Measurements from ENCODE around the gene VENTX.
"Not testable (repeated sequence)": the region's sequence is repeated elsewhere in the genome, so short reads cannot be mapped to it uniquely, and the experiment has no call there.

VENTX gene

DNA sequence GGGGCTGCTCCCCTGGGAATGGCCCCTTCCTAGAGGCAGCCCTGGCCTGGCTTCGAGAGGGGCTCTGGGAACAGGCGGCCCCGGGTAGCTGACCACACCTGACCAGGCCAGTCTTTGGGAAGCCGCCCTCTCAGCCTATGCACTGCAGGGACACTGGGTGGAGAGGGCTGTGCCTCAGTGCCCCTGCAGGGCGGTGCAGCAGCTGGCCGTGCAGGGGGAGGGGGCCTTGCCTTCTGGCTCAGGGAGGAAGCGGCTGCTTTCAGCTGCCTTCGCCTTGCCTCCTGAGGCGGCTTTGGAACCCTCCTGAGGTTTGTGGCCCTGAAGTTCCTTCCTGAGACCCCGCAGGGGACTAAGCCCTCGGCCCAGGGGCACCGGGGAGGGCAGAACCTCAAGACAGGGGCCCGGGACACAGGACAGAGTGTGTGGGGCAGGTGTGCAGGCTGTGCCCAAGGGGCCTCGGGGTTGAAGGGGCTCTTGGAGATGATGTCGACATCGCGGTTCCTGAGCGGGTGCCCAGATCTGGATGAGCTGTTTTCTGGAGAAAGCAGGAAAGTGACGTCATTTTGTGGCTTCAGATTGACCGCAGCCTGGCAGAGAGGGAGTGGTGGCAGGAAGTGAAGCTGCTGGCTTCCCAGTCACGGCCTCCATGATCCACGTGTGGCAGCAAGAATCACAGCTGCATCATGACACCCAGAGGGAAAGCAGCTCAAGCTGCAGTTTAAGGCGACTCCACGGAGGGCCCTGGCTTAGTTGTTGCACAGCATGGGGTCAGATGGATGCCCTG lies 21.4 kb downstream of the VENTX start:
- no peak for FAIRE-seq

DNA sequence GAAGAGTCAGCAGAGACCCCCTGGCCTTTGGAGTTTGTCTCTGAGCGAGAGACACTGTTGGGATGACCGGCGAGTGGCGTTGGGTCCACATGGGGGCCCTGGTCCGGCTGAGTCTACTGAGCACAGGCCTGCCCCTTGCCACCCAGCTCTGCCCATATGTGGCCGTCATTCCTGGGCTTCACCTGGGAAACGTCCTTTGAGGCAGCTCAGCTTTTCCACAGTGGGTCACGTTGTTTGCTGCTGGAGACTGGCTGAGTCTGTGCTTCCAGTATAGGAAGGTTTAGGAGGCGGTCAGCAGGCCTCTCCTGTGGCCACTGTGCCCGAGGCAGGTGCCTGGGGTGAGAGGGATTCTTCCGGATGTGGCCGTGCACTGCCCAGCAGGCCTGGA lies 21.9 kb downstream of the VENTX start:
- FAIRE-seq, result no peak

DNA sequence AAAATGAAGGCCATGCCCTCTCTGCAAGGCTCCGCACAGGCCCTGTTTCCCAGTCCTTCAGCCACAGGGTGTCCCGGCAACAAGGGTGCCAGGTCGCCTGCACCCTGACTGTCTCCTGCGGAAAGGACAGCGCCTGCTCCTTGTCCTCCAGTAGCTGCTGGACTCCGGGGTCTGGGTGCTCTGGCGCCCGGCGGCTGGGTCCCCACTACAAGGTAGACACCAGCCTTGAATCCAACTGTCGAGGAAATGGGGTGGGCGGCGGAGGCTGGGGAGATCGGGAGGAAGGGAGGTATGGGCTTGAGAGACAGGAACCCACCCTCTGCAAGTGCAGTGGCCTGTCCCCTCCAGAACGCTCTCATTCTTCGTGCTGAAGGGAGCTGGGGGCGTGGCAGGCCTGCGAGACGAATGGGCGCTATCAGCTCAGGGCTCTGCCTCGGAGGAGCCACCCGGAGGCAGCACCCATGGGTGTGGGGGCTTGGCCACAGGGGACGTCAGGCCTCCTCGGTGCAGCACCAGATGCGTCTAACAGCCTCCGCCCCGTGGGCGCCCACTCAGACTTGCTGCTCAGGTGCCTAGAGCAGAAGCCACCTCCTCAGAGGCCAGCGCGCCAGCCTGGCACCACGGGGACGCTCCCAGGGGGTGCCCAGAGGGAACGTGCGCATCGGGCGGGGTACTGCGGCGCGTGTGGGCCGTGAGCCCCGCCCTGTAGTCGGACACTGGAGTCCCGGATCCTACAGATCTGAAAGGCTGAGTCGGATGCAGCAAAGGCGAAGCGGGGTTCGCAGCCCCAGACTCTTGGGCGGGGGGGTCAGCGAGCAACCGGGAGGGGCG lies 23.5 kb downstream of the VENTX start:
- FAIRE-seq, result no peak

DNA sequence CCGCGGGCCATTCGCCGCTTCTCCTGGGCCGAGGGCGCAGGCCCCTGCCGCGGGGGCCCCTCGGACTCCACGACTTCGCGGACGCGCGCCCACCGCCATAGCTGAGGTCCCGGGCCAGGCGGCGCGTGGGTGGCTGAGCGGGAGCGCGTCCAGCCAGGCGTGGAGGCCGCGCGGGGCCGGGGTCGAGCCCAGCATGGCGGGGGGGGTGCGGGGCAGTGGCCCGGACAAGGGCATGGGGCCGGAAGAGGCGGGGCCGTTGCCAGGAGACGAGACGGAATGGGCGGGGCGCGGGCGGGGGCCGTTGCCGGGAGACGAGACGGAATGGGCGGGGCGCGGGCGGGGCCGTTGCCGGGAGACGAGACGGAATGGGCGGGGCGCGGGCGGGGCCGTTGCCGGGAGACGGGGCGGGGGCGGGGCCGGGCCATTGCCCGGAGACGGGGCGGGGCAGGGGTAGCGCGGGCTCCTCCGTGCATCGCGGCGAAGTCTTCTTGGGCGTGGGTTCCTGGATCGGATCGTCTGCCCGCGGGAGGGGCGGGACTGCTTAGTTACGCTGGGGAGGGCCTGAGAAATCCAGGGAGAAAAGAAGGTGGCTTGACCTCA lies 24.2 kb downstream of the VENTX start:
- no peak for FAIRE-seq

DNA sequence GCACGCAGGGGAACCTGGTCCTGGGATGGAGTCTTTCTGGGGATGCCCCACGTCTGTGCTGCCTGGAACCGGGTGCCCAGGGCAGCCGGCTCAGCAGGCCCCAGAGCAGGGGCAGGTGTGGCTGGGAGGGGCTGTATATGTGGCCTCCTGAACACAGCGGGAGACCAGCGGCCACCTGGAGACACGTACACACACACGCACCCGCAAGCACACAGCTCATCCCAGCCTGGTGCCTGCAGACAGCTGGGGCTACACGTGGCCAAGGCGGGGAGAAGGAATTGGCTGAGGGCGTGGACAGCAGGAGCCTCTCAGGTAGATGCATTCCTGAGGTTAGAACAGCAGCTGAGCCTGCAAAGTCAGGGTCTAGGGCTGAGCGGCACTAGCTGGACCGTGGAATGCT lies 25.0 kb downstream of the VENTX start:
- no peak for FAIRE-seq

DNA sequence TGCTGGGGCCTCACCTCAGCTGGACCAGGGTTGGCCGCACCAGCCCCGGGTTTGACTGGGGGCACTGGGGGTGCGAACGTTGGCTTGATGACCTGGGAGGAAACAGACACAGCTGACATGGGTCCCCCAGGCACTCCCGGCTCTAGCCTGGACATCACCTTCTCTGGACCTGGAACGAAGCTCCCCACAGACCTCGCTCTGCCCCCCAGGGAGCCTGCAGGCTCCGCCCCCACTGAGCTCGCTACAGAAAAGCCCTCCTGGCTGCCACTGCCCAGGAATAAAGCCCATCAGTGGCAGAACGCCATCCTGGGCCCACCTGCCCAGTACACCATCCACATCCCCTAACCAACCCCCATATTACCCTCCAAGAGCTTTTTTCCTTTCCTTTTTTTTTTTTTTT lies 26.0 kb downstream of the VENTX start:
- FAIRE-seq, result no peak

DNA sequence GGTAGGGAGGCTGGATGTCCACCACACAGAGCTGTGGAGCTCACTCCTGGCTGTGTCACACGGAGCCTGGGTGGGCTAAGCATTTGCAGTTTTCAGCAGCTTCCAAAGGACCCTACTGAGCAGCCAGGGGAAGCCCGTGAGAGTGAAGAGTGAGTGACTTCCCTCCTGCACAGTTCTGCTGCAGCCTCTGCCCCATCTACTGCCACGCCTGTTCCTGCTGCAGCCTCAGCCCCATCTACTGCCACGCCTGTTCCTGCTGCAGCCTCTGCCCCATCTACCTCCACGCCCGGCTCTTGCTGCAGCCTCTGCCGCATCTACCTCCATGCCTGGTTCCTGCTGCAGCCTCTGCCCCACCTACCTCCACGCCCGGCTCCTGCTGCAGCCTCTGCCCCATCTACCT lies 26.8 kb downstream of the VENTX start:
- no peak for FAIRE-seq

DNA sequence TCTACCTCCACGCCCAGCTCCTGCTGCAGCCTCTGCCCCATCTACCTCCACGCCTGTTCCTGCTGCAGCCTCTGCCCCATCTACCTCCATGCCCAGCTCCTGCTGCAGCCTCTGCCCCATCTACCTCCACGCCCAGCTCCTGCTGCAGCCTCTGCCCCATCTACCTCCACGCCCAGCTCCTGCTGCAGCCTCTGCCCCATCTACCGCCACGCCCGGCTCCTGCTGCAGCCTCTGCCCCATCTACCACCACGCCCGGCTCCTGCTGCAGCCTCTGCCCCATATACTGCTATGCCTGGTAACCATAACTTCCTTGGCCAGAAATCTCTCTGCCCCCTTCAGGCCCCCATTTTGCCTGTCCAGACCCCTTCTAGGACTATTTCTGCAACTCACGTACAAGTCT lies 27.4 kb downstream of the VENTX start:
- not testable (repeated sequence) for FAIRE-seq

DNA sequence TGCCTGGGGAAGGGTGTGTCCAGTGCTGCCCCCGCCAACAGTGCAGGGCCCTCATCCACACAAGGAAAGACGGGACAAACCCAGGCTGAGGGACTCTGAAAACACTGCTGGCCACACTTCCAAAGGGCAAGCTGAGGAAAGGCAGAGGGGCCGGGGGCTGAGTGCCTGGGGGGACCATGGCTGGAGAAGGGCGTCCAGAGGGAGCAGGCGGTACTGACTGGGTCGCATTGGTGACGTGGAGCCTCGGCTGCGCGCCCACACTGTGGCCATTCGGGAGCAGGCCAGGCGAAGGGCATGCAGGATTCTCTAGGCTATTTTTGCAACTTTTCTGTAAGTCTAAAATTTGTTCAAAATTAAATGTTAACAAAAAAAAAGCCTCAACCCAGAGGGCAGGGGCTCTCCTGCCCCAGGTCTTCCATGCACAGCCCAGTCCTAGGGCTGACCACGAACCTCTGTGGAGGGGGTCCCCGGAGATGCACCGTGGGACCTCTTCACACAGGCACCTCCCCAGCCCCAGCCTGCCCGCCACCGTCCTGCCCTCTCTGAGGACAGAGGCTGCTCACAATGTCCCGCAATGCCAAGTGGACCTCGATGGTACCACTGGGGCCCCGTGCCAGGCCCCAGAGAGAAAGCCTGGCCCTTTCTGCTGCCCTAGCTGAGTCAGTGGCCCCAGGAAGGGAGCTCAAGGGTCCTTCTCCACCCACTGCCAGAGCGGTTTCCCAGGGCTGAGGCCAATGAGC lies 28.6 kb downstream of the VENTX start:
- no peak for FAIRE-seq

DNA sequence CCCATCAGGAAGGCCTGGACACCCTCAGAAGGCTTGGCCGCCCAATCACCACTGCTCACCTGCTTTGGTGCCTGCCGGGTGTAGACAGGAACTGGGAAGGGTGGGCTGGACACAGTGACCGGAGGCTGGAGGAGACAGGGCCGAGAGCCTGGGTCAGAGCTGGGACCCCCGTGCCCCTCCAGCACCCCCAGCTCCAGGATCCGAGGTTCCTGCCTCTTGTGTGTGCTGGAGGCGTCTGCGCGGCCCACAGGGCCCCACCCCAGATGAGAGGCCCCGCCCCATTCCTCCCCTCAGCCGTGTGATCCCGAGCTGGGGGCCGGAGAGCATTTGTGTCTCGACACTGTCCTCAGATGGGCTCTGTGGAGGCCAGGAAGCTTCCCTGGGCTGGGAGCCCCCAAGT lies 29.6 kb downstream of the VENTX start:
- no peak for FAIRE-seq

DNA sequence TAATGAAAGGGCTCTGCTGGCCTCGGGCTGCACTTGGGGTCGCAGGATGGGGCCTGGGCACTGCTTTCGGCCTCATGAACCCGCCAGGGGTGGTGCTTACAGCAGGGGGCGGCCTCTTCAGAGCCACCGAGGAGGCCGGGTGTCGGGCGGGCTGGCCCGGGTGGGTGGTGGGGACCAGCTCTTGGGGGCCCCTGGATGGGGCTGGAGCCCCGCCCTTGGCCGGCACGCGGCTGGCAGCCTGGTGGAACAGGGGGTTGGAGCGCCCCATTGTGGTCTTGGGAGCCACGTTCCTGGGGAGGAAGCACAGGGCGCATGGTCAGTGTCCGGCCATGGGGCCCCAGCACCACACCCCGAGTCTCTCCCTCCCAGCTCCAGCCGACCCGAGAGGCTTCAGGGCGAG lies 30.2 kb downstream of the VENTX start:
- no peak for FAIRE-seq

DNA sequence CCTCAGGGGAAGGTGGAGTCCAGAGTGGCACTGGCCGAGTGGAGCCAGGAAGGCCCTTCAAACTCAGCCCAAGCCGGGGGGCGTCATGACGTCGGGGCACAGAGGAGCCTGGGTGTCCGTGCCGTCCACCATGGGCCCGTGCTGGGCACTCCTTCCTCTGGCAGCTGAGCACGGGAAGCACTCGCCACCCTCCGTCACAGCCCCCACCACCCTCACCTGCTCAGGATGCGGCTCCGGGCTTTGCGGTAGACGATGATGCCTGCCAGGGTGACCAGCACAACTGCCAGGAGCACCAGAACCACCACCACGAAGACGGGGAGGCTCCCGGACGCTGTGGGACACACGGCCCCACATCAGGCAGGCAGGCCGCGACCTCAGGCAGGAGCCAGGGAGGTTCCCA lies 30.9 kb downstream of the VENTX start:
- no peak for FAIRE-seq

DNA sequence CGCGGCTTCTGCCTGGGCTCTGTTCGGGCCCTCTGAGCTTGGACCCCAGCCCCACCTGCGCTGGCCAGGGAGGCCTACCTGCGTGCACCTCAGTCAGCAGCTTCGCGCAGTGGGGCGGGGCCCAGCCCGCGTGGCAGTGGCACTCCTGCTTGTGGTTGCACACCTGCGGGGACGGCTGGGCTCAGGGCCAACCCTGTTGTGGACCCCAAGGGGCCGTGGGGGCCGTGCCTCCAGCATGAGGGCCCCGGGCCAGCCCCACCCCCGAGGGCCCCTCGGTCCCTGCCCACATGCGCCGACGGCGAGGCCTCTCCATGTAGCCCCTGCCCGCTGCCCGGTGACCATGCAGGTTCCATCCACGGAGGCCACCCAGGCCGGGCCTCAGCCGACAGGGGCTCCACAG lies 31.7 kb downstream of the VENTX start:
- FAIRE-seq, result no peak

DNA sequence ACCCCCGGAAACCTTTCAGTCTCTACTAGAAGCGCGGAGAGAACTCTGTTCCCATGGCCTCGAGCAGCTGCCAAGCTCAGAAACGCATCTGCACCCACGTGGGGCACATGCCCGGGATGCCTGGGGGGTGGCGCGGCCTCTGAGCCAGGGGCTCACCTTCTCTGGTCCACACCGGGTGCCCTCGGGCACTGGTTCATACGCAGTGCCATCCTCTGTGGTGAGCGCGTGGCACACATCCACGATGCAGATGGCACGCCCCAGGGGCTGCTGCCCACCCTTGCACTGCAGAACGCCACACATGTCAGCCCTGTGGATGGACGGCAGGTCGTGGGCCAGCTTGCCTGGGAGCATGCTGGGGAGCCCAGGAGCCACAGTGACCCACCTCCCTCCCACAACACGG lies 32.5 kb downstream of the VENTX start:
- FAIRE-seq, result no peak

DNA sequence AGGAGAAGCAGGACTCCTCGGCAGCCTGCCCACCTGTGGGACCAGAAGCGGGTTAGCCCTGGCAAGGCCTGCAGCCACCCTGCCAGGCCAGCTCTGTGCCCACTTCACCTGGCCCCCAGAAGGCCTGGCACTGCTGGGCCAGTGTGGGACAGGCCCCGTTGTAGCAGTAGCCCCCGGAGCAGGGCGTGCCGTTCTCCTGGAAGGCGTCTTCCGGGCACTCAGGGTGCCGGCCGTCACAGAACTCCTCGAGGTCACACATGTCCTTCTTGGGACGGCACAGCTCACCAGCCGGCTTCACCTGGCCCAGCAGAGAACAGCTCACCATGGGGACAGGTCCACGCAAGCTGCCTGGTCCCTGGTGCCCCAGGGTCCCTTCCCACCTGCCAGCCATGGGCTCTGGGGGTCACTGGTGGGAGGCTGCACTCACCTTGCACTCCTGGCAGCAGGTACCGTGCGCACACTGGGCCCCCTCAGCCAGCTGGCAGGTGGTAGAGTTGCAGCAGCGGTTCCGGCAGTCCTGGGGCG lies 33.2 kb downstream of the VENTX start:
- no peak for FAIRE-seq

DNA sequence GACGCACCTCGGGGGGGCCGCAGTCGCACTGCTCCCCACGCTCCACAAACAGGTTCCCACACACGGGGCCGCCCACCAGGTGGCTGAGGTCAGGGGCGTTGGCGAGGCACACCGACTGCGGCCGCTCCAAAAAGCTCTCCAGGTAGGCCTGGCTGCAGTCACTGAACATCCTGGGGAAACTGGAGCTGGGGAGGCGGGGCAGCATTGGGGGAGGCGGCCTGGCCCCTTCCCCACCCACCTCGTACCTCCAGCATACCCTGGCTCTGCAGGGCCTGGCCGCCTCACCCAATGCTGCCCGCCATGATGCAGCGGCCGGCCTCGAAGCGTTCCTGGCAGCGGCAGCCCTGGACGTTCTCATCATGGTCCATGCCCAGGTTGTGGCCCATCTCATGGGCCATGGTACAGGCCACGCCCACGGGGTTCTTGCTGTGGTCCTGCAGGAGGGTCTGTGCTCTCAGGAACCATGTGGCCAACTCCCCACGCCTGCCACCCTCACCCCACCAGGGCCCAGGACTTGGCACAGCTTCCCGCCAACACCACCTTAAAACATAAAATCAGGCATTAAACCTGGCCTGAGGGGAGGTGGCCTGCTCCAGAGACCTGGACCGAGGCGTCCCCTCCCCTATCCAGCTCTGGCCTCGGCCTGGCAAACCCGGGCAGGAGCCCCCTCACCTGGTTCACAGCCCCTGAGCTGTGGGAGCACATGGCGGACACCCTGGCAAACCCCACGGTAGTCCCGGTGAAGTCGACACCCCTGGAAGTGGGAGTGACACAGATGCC lies 34.1 kb downstream of the VENTX start:
- no peak for FAIRE-seq

DNA sequence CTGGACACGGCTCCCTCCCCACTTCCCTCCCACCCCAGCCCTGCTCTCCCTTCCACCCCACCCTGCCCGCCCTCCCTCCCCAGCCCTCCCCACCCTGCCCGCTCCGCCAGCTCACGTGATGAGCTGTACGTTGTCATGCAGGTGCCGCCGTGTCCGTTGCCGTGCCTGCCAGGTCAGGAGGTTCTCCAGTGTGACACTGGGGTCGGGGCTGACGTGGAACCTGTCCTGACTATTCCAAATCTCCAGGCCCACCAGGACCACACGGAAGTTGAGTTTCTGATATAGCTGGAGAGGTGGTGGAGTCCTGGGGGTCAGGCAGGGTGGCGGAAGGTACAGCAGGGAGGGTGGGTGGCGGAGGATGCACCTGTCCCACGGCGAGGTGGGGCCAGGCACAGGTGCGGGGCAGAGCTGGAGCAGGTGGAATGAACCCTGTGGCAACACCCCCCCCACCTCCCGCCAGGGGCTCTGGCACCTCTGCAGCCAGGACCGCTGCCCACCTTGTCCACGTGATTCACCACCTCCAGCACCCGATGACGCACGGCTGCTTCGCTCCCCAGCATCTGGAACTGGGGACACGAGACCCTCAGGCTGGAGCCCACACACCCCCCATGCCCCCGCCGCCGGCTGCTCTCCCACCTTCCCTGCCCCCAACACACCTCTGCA lies 34.8 kb downstream of the VENTX start:
- FAIRE-seq, result no peak

DNA sequence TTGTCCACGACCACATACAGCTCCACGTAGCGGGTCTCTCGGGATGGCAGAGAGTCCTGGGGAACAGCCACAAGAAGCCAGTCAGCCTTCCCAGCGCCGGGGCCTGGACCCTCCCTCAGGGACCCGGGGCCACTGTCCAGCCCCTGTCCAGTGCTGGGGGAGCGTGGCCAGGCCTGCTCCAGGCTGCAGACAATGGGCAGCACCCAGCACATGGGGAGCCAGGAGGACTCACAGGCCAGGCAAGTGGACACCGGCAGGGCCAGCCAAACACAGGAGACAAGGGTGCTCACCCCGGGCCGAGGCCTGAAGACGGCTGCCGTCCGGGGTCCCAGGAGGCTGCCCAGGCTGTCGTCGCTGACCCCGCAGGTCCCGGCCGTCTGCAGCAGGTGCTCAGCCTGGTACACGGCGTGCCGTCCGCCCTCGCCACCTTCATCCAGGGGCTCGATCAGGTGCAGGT lies 35.3 kb downstream of the VENTX start:
- no peak for FAIRE-seq

DNA sequence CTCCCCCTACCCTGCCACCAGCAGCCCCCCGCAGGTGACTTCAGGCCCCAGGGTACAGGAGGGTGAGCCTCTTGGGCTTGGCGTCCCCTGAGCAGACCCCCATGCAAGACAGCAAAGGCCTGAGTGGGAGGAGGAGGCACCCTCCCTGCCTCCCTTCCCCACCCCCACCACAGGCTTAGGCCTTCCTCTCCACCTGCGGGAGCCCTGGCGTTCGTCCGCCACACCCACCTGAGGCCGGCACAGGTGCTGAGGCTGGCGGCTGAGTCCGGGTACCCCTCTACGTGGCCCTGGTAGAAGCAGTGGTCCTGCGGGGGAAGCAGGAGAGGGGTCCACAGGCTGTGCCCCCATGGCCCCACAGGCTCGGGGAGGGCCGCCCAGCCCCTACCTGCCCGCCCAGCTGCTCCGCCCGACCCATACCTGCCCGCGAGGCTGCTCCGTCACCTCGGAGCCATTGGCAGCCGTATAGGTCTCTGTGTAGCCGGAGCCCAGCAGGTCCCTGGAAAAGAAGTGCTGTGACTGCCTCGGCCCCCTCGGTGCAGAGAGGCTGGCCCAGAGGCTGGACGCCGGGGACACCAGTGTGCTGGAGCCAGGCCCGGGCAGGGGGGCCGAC lies 36.0 kb downstream of the VENTX start:
- no peak for FAIRE-seq

DNA sequence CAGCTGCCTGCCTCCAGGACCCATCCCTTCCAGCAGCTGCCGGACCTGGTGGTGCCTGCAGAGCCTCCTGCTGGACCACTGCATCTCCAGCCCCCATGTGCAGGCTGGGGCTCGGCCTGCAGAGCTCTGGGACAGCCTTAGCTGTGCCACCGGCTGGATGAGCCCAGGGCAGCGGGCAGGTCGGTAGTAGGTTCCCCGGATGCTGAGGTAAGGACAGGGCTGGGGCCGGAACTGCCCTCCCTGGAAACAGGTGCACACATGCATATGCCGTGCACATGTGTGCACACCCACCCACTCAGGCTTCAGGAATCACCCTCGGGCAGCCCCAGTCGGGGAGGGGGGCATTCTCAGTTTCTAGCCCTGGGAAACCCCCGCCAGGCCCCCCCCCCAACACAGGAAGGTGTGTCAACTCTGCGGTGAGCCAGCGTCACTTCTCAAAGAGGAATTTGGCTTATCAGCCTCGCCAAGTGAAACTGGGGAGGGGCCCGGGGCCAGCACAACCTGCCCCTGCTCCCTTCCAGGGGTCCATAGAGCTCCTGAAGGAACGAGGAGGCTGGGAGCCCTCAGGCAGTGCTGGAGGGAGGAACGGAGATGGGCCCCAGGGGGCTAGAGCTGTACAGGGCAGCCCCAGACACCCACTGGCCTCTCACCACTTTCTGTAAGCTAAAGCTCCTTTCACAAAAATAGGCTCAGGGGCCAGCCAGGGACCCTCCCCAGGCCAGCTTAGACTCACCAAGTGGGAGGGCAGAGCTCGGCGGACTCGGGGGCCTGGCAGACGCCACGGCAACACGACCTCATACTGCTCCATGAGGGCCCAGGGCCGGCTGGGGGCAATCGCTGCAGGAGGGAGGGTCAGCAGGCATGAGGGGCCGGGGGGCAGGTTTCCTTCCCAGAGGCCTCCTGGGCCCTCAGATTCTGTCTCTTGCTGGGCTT lies 37.4 kb downstream of the VENTX start:
- no peak for FAIRE-seq

Data from G401.6 (cell line).